Parietal lobe (tissue), 2 donors: ENCODE measurements around the gene CRLF3. TPM values are rescaled to one million over a fixed set of nuclear protein-coding genes. Genes with fewer than 3 reads are reported as not detected.

Source experiments
- small RNA-seq: library from RNA; depleted of rRNA; stranded (forward); fragments of <200 nt; gene quantifications from one replicate; pipeline ENCODE3, GENCODE V24; 2014; ENCODE audit warnings: low replicate concordance
- total RNA-seq: library from RNA; depleted of rRNA; stranded (reverse); fragments of >200 nt; gene quantifications from one replicate; pipeline ENCODE4 v1.2.3, GENCODE V29; 2014

Gene CRLF3
- total RNA-seq: 12.8 TPM

DNA sequence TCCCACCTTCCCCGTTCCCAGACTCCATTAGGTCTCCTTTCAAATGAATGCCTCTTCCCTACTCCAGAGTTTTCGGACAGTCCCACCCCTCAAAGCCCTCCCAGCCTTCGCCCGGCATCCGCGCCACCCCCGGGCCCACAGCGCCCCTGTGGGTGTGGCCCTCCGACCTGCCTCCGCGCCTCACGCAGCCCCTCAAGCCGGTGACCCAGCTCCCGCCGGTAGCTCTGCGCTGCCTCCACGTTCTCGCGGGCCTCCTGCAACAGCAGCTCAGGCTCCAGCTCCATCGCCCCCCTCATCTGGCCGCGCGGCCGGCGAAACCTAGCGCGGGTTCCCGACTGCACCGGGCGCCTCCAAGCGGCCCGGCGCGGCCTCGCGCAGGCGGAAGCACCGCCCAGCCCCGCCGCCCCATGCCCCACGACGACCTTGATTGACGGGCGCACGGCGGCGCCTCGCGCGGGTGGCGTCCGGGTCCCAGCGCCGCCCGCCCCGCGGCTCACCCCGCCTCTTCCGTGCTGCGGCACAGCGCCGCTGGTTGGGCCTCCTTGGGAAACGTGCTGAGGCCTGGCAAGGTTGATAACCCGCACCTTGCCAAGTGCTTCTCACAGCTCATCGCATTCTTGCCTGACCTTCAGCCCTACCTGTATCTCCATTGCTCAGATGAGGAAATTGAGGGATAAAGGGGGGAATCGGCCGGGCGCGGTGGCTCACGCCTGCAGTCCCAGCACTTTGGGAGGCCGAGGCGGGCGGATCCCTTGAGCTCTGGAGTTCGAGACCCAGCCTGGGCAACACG is at the start of gene CRLF3:
Gene CRLF3 (minus strand): TSS at position 337 of the 790 bp plus-strand sequence. CDS start 41 bp downstream, at position 296.

GRCh38 chr17:30831663-30832437 is 7.4 kb upstream of the CRLF3 start, which contains the start of gene ATAD5:
ATAD5 (plus strand) TSS chr17:30831966; CDS start chr17:30832348, 382 bp downstream.

Small RNA genes within 50 kb of the gene (small RNA-seq; reads per million reads assigned to genes)
- not detected for gene RNU6-298P

Other genes starting within 250 kb of the CRLF3 start
- 13.1 TPM for gene ATAD5, start 7.3 kb upstream of the CRLF3 start, total RNA-seq
- 30.4 TPM for gene TEFM, start 81.5 kb upstream of the CRLF3 start, total RNA-seq
- gene ADAP2, start 97.3 kb upstream of the CRLF3 start, total RNA-seq: 5.9 TPM
- 1.9 TPM for gene RNF135, start 146.3 kb upstream of the CRLF3 start, total RNA-seq